Activated CD4-positive, alpha-beta T cell treated with anti-CD3 and anti-CD28 coated beads, Interleukin-2, amount 50 U/mL, for 1 hour (primary cell): ENCODE results near the gene ACER3.
A peak's percentile ranks its signal among the peaks of the same experiment; 100 is the strongest.
"Not testable (repeated sequence)": the region's sequence is repeated elsewhere in the genome, so short reads cannot be mapped to it uniquely, and the experiment has no call there.

Source experiments
- DNase-seq: peaks from one replicate; pipeline ENCODE4 v3.0.0-alpha.2; 2020

ACER3 gene

GRCh38 chr11:76860539-76861475 is at the start of gene ACER3:
ACER3 (plus strand) TSS chr11:76860918; CDS start chr11:76860977, 59 bp downstream.
- DNase-seq = peak; percentile 68

DNA sequence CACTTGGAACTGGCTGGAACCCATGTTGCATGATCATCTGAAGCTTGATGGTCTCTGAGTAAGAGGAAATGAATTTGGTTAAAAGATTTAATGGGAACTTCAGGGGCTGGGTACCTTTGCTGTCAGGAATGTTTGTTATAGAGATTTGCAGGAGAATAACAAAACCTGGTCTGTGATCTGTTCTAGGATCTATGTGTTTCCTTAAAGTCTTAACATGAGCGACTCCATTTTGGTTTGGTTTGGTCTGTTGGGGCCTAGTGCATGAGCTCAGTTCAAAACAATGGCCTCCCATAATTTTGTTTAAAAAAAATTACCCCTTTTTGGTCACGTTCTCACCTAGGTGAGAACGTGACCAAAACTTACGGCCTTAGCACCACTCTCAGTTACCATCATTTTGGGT is 49.5 kb upstream of the ACER3 start:
- DNase-seq = no peak

DNA sequence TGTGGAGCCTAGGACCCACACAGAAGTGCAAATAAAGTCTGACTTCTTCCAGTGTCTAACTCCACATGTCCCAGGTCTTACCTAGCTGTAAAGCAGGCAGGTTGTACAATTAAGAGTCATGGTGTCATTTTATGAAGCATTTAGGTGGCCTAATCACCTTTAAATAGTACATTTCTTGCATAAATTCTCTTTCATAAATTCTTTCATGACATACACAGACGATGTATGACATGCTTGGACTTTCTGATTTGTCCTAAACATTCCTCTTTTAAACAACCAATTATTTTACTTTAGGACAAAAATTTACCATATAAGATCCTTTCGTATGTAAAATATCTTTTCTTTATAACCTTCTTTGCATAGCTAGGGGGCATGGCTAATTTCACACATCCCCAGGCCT is 46.3 kb upstream of the ACER3 start:
- no peak for DNase-seq

DNA sequence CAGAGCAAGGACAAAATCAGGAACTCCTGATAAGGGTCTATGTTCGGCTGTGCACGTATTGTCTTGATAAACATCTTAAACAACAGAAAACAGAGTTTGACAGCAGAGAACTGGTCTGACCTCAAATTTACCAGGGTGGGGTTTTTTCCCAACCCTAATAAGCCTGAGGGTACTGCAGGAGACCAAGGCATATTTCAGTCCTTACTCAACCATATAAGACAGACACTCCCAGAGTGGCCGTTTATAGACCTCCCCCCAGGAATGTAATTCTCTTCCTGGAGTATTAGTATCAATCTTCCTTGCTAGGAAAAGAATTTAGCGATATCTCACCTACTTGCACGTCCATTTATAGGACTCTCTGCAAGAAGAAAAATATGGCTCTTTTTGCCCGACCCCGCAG is 45.0 kb upstream of the ACER3 start:
- DNase-seq = not testable (repeated sequence)

- DNase-seq = no peak
Observed at GRCh38 chr11:76820184-76820566, 40.5 kb upstream of the ACER3 start.

DNA sequence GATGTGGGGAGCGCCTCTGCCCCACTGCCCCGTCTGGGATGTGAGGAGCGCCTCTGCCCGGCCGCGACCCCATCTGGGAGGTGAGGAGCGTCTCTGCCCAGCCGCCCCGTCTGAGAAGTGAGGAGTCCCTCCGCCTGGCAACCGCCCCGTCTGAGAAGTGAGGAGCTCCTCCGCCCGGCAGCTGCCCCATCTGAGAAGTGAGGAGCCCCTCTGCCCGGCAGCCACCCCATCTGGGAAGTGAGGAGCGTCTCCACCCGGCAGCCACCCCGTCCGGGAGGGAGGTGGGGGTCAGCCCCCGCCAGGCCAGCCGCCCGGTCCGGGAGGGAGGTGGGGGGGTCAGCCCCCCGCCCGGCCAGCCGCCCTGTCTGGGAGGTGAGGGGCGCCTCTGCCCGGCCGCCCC is 39.3 kb upstream of the ACER3 start:
- DNase-seq = not testable (repeated sequence)

DNA sequence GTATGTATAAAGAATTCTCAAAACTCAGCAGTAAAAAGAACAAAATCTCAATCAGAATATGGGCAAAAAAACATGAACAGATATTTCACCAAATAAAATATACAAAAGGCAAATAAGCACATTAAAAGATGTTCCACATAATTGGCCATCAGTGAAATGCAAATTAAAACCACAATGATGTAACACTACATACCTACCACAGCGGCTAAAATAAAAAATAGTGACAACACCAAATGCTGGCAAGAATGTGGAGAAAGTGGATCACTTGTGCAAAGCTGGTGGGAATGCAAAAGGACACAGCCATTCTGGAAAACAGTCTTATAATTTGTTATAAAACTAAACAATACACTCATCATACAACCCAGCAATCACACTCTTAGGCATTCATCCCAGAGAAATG is 38.3 kb upstream of the ACER3 start:
- DNase-seq = no peak

DNA sequence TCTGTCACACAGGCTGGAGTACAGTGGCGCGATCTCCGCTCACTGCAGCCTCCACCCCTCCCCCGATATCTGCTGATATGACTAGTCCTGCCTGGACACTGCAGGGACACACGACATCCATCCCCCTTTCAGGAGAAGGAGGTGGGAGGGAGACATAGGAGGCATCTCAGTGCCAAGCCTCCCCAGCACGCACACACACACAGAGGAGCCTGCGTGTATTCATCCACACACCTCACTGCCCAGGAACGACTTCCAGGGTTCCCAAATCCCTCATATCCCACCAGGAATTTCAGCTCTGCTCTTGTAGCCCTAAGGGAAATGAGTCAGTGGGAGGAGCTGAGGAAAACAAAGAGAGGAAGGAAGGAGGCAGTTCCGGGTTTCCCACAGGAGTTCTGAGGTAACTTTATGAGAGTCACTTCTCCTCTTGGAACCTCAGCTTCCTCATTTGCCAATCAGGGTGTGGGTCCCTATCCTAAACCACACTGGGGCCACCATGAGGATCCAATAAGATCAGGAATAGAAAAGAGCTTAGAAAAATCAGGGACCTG is 37.2 kb upstream of the ACER3 start:
- DNase-seq = no peak

DNA sequence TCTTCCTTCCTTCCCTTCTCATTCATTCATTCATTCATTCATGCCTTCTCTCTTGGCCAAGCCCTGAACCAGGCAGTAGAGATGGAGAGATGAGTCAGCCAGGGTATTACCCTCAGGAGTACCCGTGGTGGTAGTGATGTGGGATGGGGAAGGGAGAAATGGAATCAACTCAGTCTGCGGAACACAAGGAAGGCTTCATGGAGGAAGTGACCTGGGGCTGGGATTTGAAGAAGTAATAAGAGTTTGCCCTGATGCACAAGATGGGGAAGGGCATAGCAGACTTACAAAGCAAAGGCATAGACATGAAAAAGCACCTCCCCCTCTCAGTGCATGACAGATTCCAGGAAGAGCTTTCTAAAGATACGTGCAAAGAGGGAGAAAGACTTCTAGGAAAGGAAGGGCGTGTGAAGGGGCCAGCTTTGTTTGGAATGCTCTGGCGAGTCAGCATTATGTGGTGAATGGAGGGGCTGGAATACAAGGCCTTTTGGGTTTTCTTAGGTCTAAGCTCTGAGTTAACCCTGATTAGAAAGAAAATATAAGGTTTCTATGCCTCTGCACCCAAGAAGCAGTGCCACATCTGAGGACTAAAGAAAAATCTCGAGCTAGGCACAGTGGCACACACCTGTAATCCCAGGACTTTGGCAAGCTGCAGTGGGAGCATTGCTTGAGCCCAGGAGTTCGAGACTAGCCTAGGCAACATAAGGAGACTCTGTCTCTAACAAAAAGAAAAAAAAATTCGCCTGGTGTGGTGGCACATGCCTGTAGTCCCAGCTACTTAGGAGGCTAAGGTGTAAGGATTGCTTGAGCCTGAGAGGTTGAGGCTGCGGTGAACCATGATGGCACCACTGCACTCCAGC is 36.4 kb upstream of the ACER3 start:
- DNase-seq = no peak

DNA sequence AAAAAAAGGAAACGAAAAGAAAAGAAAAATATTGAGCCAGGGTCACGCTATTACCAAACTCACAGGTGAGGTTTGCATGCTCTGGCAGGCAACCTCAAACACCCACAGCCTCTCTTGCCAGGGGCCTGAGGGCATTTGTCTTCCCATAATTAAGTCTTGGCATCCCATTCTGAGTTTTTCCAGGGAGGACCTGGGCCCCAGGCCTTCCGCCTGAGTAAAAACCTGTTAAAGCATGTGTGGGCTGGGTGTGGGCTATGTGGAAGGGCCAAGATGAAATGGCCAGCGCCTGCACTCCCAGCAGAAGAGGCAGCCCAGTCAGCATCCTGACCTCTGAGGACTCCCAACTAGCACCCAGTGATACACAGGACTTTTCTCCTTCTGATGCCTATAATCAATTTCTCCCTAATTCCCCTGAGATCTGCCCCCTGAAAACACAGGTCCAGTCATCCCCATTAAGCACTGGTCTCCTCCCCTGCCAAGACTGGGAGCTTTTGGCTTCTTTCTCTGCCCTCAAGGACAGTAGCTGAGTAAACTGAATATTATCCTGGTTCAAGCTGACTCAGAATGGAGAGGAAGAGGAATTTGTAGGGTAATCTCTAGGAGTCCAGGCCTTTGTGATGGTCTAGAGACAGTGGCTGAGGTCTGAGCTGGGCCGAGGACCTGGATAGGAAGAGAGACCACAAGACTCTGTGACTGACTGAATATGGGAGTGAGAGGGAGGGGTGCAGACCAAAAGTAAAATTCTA is 35.6 kb upstream of the ACER3 start:
- DNase-seq = no peak

DNA sequence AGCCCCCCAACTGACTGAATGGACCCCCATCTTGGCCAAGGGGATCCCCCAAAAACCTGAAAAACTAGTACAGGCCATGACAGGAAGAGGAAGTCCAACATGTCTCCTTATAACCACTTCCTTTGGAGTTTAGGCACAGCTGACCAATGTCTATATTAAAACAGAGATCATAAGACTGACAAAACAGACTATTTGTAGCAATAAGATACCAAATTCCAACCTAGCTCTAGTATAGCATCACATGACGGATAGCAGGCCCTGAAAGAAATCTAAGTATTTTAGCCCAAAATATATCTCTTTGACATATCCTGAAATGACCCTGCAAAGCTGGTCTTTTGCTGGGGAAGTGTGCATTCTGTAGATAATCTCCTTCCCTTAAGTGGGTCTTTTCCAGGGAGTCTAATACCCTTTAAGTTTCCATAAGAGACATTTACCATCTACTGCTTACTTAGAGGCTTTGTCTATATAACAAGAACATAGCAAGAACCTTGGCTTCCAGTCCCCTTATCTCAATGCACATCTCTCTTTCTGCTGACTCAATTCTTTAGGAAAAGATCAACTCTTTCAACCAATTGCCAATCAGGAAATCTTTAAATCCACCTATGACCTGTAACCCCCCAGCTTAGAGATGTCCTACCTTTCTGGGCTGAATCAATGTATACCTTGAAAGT is 34.9 kb upstream of the ACER3 start:
- no peak for DNase-seq

DNA sequence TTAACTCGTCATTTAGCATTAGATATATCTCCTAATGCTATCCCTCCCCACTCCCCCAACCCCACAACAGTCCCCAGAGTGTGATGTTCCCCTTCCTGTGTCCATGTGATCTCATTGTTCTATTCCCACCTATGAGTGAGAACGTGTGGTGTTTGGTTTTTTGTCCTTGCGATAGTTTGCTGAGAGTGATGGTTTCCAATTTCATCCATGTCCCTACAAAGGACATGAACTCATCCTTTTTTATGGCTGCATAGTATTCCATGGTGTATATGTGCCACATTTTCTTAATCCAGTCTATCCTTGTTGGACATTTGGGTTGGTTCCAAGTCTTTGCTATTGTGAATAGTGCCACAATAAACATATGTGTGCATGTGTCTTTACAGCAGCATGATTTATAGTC is 34.2 kb upstream of the ACER3 start:
- not testable (repeated sequence) for DNase-seq

DNA sequence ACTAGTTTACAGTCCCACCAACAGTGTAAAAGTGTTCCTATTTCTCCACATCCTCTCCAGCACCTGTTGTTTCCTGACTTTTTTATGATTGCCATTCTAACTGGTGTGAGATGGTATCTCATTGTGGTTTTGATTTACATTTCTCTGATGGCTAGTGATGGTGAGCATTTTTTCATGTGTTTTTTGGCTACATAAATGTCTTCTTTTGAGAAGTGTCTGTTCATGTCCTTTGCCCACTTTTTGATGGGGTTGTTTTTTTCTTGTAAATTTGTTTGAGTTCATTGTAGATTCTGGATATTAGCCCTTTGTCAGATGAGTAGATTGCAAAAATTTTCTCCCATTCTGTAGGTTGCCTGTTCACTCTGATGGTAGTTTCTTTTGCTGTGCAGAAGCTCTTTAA is 33.7 kb upstream of the ACER3 start:
- DNase-seq = not testable (repeated sequence)

DNA sequence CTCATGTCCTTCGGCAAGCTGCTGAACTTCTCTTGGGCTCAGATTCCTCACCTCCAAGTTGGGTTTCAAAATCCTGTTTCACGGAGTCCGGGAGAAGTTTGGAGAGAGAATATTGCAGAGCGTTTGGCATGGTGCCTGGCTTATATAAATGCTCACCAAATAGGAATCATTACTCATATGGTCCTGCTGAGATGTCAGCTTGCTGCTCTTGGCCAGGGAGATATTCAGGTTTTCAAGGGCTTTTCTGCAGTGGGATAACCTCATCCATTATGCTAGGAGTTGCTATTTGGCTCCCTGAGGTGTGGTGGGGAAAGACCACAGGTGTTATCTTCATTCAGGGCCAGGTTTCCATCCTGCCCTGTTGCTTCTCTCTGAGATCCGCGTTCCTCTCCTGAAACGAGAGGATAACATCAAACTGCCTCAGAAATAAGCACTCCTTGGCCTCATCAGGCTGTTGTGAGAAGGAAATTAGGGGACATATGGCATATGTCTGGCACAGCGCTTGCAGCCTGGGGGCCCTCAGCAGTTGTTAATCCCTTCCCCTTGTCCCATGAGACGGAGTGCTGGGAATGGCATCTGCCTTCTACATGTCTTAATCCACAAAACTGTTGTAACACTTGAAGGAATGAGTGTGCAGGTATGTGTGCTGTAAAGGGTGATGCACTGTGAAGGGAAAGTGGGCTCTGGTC is 29.9 kb upstream of the ACER3 start:
- no peak for DNase-seq

- DNase-seq = no peak
Observed at GRCh38 chr11:76831686-76832310, 28.9 kb upstream of the ACER3 start.

DNA sequence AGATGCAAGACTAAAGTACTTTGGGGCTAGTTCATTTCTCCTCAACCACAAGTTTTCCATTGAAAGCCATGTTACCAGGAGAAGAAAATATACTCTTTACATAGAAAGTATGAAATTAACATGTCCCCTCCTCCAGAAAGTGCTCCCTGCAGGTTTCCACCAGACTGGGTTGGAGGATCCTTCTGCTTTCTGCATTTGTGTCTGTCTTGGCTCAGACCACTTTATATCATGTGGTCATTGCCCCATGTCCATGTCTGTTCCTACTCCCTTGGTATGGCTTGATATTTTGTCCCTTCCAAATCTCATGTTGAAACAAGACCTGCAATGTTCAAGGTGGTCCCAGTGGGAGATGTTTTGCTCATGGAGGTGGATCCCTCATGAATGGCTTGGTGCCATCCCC is 28.4 kb upstream of the ACER3 start:
- no peak for DNase-seq

GRCh38 chr11:76834151-76834550 is 26.6 kb upstream of the ACER3 start:
- DNase-seq = no peak

- no peak for DNase-seq
Observed at GRCh38 chr11:76835036-76835435, 25.7 kb upstream of the ACER3 start.

GRCh38 chr11:76835928-76836612 is 24.6 kb upstream of the ACER3 start:
- DNase-seq = no peak

DNA sequence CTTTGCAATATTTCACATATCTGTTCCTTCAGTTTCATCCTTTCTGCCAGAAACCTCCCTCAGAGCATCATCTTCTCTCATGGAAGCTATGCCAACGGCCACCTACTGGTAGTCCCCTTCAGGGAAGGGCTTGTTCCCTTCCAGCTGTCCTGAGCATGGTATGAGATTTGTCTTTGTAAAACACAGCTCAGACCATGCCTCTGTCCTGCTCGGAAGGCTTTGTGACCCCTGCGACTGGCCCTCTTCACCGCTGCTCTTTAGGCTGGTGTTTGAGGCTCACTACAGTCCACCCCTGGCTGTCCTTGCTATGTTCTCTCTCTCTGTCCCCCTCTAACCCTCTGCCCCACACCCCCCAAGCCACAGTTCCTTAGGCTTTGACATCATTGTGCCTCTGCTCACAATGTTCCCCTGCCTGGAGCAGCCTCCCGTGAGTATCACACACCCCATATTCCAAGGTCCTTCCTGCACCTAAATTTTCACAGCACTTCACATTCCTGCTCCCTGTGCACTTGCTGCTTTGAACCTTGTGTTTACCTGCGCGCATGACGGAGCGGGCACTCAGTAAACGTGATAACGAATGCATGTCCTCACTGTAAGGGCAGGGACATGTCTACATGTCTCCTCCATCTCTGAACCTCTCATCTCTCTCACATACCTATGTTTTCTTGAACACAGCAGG is 24.0 kb upstream of the ACER3 start:
- DNase-seq = no peak
